ENCODE measurements around the gene LRRC8B.

- TF ChIP-seq CTCF (conservative IDR thresholded peaks at IDR 0.05), result no peak
- no peak for TF ChIP-seq EZH2 (IDR thresholded peaks at IDR 0.05; ENCODE audit: low read depth)
Measured at GRCh38 chr1:89499320-89499719, 25.3 kb upstream of the LRRC8B start.
